ENCODE results near the gene WDR64. TPM values are rescaled to one million over a fixed set of nuclear protein-coding genes. Genes with fewer than 3 reads are reported as not detected.
"Not testable (repeated sequence)": the region's sequence is repeated elsewhere in the genome, so short reads cannot be mapped to it uniquely, and the experiment has no call there.

The WDR64 gene
- total RNA-seq, 1 experiment from 2014 or later = not detected

DNA sequence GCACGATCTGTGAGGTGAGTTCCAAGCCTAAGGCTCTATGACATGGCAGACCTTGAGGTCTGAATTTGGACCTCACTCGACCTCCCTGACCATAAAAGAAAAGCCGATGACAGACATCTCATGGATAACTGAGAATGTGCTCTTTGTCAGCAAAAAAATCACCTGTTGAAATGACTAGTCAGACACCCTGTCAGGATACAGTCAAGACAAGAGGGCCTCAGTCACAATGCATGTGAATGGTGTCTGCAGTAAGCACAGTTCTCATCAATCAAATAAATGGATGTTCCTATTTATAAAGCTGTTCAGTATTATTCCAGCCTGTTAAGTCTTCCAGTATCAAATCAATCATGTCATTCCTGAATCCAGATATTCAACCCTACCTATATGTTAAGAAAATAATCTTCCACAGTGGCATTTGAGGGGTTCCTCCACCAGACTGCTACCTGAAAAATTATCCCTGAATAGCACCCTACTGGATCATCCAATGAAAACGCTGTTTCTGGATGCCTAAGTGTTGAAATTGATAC, 167.3 kb downstream of the WDR64 start:
- DNase-seq = no peak
- H3K4me1 ChIP-seq = no peaks in the 10 kb centered on the region
- H3K4me3 ChIP-seq = no peak overlapping the region
- H3K9me3 ChIP-seq (replicated peaks) = no peaks in the 10 kb centered on the region
- no peaks in the 10 kb centered on the region for H3K27me3 ChIP-seq
- no peak overlapping the region for H3K27ac ChIP-seq
- H3K36me3 ChIP-seq = no peaks in the 10 kb centered on the region

DNA sequence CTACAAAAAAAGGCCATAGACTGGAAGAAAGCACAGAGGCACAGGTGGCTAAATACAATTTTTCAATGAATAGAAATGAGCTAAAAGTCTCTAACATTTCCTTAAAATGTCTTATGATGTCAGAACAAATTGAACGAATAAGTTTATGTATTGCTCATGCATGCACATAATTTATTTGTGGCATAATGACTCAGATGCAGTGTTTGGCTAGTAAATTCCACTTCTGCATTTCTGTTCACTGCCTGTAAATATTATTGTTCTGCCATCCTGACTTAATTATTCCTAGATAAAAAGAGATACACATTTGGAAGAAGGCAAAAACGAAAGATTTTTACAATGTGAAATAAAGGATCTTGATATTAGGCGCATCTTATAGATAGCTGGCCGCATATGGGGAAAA, 169.3 kb downstream of the WDR64 start:
- H3K27ac ChIP-seq = no peak overlapping the region
- H3K4me1 ChIP-seq = no peaks in the 10 kb centered on the region
- DNase-seq = no peak
- H3K9me3 ChIP-seq (replicated peaks) = no peaks in the 10 kb centered on the region
- H3K36me3 ChIP-seq = no peaks in the 10 kb centered on the region
- no peak overlapping the region for H3K4me3 ChIP-seq
- H3K27me3 ChIP-seq = no peaks in the 10 kb centered on the region

- Histone ChIP-seq H3K27ac (no peak overlapping the region), H3K27me3 (no peaks in the 10 kb centered on the region), H3K36me3 (no peaks in the 10 kb centered on the region), H3K4me3 (no peak overlapping the region), H3K9me3 (replicated peaks) (no peaks in the 10 kb centered on the region), H3K4me1 (no peaks in the 10 kb centered on the region)
- DNase-seq = no peak
Measured at GRCh38 chr1:241822846-241823245, 170.8 kb downstream of the WDR64 start.

DNA sequence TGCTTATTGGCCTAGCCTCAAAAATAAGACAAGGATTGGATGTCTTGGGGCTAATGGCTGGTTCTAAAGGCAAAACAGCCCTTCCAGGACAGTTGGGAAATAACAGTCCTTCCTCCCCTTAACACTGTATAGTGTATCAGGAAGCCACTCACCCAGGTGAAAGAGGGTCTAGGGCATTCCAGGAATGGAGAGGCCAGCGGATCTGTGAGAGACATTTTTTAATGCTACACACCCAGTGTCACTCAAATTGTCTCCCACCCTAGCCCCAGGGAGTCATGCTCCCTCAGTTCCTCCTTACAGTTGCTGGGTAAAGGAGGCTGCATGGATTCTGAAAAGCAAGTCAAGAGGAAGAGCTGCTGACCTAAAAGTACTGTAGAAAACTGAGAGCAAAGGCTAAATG, 171.8 kb downstream of the WDR64 start:
- H3K4me1 ChIP-seq = no peaks in the 10 kb centered on the region
- H3K36me3 ChIP-seq = no peaks in the 10 kb centered on the region
- peak overlapping the region; percentile 53 for H3K4me3 ChIP-seq

GRCh38 chr1:241825581-241825980, 173.5 kb downstream of the WDR64 start:
- Histone ChIP-seq H3K9me3 (replicated peaks) (no peaks in the 10 kb centered on the region), H3K4me3 (no peak overlapping the region), H3K36me3 (no peaks in the 10 kb centered on the region), H3K27me3 (no peaks in the 10 kb centered on the region), H3K4me1 (no peaks in the 10 kb centered on the region), H3K27ac (no peak overlapping the region)
- no peak for DNase-seq

More for the DNA sequence above, 171.8 kb downstream of the WDR64 start:
- no peak overlapping the region for H3K27ac ChIP-seq
- no peaks in the 10 kb centered on the region for H3K9me3 ChIP-seq (replicated peaks)
- no peaks in the 10 kb centered on the region for H3K27me3 ChIP-seq
- peak; percentile 20 to 42 for DNase-seq

GRCh38 chr1:241826613-241827012, 174.5 kb downstream of the WDR64 start:
- H3K4me1 ChIP-seq; DNase-seq; H3K4me3 ChIP-seq; H3K9me3 ChIP-seq (replicated peaks); H3K27me3 ChIP-seq; H3K27ac ChIP-seq; H3K36me3 ChIP-seq: not testable (repeated sequence)

- Histone ChIP-seq H3K9me3 (replicated peaks) (no peaks in the 10 kb centered on the region), H3K36me3 (no peaks in the 10 kb centered on the region)
- no peak for DNase-seq
Measured at GRCh38 chr1:241827264-241827663, 175.2 kb downstream of the WDR64 start.

DNA sequence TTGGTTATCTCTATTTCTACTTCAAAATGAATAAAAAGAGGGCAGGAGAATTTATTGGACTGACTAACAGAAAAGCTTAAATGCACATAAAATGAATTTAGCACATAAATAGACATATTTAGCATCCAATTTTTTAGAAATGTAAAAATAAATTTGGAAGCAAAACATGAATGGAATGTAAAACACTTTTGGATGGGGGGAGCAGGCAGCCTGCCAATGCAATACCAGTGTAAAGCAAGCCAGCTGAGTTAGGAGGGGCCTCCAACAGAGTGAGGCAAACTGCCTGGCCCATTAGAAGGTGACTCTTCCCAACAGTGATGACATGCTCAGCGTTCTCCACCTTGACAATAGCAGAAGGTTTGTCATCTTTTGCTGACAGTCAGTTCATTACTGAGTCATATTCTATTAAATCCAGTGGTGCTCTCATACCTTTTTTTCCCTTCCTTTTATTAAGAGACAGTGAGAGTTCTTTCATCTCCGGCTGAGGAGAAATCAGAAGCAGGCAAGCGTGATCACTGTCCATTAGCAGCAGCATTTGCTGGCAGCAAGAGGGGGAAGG, 176.5 kb downstream of the WDR64 start:
- DNase-seq = no peak
- Histone ChIP-seq H3K9me3 (replicated peaks) (no peaks in the 10 kb centered on the region), H3K4me1 (no peaks in the 10 kb centered on the region), H3K4me3 (no peak overlapping the region), H3K36me3 (no peaks in the 10 kb centered on the region), H3K27ac (no peak overlapping the region), H3K27me3 (no peaks in the 10 kb centered on the region)

More at GRCh38 chr1:241827264-241827663, 175.2 kb downstream of the WDR64 start:
- Histone ChIP-seq H3K27ac (no peak overlapping the region), H3K4me1 (no peaks in the 10 kb centered on the region), H3K4me3 (no peak overlapping the region), H3K27me3 (no peaks in the 10 kb centered on the region)

- no peak for DNase-seq
- Histone ChIP-seq H3K9me3 (replicated peaks) (no peaks in the 10 kb centered on the region), H3K36me3 (no peaks in the 10 kb centered on the region), H3K27me3 (no peaks in the 10 kb centered on the region), H3K4me3 (no peak overlapping the region), H3K27ac (no peak overlapping the region), H3K4me1 (no peaks in the 10 kb centered on the region)
Measured at GRCh38 chr1:241829468-241829867, 177.4 kb downstream of the WDR64 start.

- Histone ChIP-seq H3K9me3 (replicated peaks) (no peaks in the 10 kb centered on the region), H3K36me3 (no peaks in the 10 kb centered on the region), H3K4me1 (peaks cover 12% of the 10 kb centered on the region), H3K27ac (no peak overlapping the region), H3K27me3 (no peaks in the 10 kb centered on the region), H3K4me3 (no peak overlapping the region)
- DNase-seq = peak in 1 of 2 experiments; percentile 41
Measured at GRCh38 chr1:241834733-241835377, 182.8 kb downstream of the WDR64 start.

DNA sequence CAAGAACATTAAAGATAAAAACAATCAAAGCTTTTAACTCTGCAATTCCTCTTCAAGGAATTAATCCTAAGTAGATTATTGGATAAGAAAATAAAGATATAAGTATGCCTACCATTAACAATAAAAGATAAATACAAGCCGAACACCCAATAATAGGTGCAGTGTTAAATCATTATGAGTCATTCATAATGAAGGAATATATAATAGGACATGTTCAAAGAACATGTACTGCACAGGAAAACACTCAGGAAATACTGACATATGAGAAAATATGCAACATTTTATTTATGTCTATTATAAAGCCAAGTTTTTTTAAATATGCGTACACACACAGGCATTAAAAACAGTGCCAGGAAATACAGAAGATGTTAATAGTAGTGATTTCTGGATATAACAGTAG, 184.9 kb downstream of the WDR64 start:
- Histone ChIP-seq H3K4me1 (peaks cover 12% of the 10 kb centered on the region), H3K36me3 (no peaks in the 10 kb centered on the region), H3K27me3 (no peaks in the 10 kb centered on the region), H3K9me3 (replicated peaks) (no peaks in the 10 kb centered on the region), H3K4me3 (no peak overlapping the region), H3K27ac (no peak overlapping the region)
- no peak for DNase-seq

DNA sequence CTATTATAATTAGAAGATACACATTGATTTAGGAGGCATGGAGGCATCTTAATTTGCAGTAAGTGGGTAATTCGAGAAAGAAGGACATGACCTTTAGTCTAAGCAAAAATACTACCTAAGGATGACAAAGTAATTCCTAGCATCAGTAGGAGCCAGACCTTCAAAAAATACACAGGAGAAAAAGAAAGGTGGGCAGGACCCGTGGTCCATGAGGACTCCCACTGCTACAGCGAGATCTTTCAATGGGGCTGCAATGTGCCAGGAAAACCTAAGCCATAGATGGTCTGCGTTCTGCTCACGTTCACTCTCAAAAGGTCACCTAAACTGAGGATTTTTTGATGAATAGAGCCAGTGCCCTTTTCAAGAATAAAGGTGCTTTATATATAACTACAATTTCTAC, 185.3 kb downstream of the WDR64 start:
- peaks cover 12% of the 10 kb centered on the region for H3K4me1 ChIP-seq
- no peaks in the 10 kb centered on the region for H3K27me3 ChIP-seq
- peak in 1 of 2 experiments; percentile 8 for DNase-seq
- H3K9me3 ChIP-seq (replicated peaks) = no peaks in the 10 kb centered on the region
- H3K27ac ChIP-seq = peak overlapping the region; percentile 52
- no peak overlapping the region for H3K4me3 ChIP-seq
- no peaks in the 10 kb centered on the region for H3K36me3 ChIP-seq

DNA sequence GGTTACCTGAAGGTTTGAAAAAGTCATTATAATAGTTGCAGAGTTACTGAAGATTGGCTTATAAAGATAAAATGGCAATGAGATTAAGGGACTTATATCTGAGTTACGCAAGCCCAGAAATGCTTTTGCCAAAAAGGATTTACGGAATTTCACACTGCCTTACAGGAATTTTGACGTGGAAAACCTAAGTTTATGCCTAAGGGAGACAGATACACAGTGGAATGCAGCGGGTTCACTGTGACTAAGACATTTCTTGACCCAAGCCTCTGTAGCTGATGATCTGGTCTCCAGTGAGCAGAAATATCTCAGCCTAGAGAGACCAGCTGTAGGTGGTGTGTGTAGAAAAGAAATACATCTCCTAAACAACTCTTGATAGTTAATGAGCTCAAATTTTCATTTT, 185.8 kb downstream of the WDR64 start:
- peak; percentile 57 to 67 for DNase-seq
- Histone ChIP-seq H3K27ac (peak overlapping the region; percentile 52), H3K4me1 (peaks cover 12% of the 10 kb centered on the region), H3K4me3 (no peak overlapping the region), H3K36me3 (no peaks in the 10 kb centered on the region), H3K9me3 (replicated peaks) (no peaks in the 10 kb centered on the region), H3K27me3 (no peaks in the 10 kb centered on the region)

GRCh38 chr1:241838897-241839296, 186.8 kb downstream of the WDR64 start:
- peaks cover 12% of the 10 kb centered on the region for H3K4me1 ChIP-seq
- no peak for DNase-seq
- no peak overlapping the region for H3K4me3 ChIP-seq
- H3K27ac ChIP-seq = no peak overlapping the region
- H3K27me3 ChIP-seq = no peaks in the 10 kb centered on the region
- no peaks in the 10 kb centered on the region for H3K9me3 ChIP-seq (replicated peaks)
- H3K36me3 ChIP-seq = no peaks in the 10 kb centered on the region

GRCh38 chr1:241839369-241839979, 187.4 kb downstream of the WDR64 start:
- H3K36me3 ChIP-seq = no peaks in the 10 kb centered on the region
- H3K27me3 ChIP-seq = no peaks in the 10 kb centered on the region
- H3K4me1 ChIP-seq = peaks cover 12% of the 10 kb centered on the region
- no peak for DNase-seq
- H3K4me3 ChIP-seq = no peak overlapping the region
- no peak overlapping the region for H3K27ac ChIP-seq
- H3K9me3 ChIP-seq (replicated peaks) = no peaks in the 10 kb centered on the region

Data from SJCRH30 (cell line).